Motor neuron (in vitro differentiated cells): Measurements from ENCODE around the gene MECR. TPM values are rescaled to one million over a fixed set of nuclear protein-coding genes. Genes with fewer than 3 reads are reported as not detected.
"Not testable (repeated sequence)": the region's sequence is repeated elsewhere in the genome, so short reads cannot be mapped to it uniquely, and the experiment has no call there.

ENCODE experiments used
- ATAC-seq, 8 experiments: fragments of 200-7000 bp; cut with Tn5 transposase; replicated peaks in 6 of 8; 2 replicates each; pipeline ENCODE4 v1.8.0; 2021; ENCODE audit warnings: mild to moderate bottlenecking in 8 of 8, moderate library complexity in 8 of 8
- H3K27ac ChIP-seq, 2 donors: fragments of 250-450 bp; sonication (Bioruptor Pico); 2 replicates each; pipeline ENCODE4 v1.9.0; 2021; ENCODE audit warnings: antibody characterized with exemption in 2 of 2, mild to moderate bottlenecking in 2 of 2, moderate library complexity in 1 of 2
- H3K4me1 ChIP-seq, 2 donors: fragments of 250-450 bp; sonication (Bioruptor Pico); replicated peaks in 1 of 2; 2 replicates each; pipeline ENCODE4 v1.6.1; 2021; ENCODE audit warnings: antibody characterized with exemption in 2 of 2, mild to moderate bottlenecking in 2 of 2, moderate library complexity in 1 of 2
- H3K4me3 ChIP-seq, 5 donors: fragments of 250-450 bp; sonication (Bioruptor Pico); 2 replicates each; pipeline ENCODE4 v1.9.0; 2021; ENCODE audit warnings: antibody characterized with exemption in 5 of 5, mild to moderate bottlenecking in 5 of 5, moderate library complexity in 4 of 5
- WGBS, 10 experiments: fragments of 450-650 bp; shearing (Covaris generic); methylation state at CpG; one replicate each; pipeline ENCODE4 v1.0.0; 2022; 5-methylcytosine and 5-hydroxymethylcytosine counted together
- in situ Hi-C, 9 experiments: fragments of 400-800 bp; cut with MboI; loops; one replicate each; pipeline ENCODE4 v1.15.0; 2021; ENCODE audit warnings: low sequenced_read_pairs in 9 of 9, low pct_unique_long_range_greater_than_20kb in 2 of 9; ENCODE audit not compliant: unreplicated experiment in 9 of 9
- total RNA-seq, 8 experiments: library from RNA; unstranded; fragments of 300-600 nt; gene quantifications; 2 replicates each; pipeline versions ENCODE4 v1.2.3 to v1.2.4, GENCODE V29; 2022

MECR gene
- total RNA-seq, 8 experiments from 2014 or later = 24.2 to 42.9 (median 29.2) TPM

DNA sequence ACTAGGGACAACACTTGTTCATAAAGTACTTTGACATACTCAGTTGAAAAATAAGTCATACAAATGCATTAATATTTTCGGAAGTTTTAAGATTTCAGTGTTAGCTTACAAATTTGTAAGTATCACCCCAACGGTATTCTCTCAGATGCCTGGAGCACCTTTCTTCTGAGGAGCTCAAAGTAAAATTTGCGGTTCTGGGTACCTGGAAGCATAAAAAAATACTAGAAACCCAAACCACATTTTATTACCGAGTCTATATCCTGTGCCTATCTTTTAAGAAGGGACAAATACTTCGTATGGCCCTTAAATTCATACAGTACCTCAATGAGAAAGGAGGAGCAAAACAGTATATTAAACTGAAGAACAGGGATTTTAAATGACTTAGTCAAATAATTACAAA is 59.2 kb downstream of the MECR start:
- ATAC-seq = no peak
- peaks cover 4 to 8% of the 10 kb centered on the region in 2 donors for H3K4me1 ChIP-seq
- no peak overlapping the region for H3K4me3 ChIP-seq
- H3K27ac ChIP-seq = no peak overlapping the region
- 76 to 100% (median 90%) methylated on average over 1 to 5 of the region's 5 CpGs for WGBS, 10 experiments
- in situ Hi-C loops = no loop called here

GRCh38 chr1:29171089-29171488 is 59.6 kb downstream of the MECR start:
- in situ Hi-C loops = no loop called here
- H3K27ac ChIP-seq = no peak overlapping the region

GRCh38 chr1:29169976-29170375 is 60.8 kb downstream of the MECR start:
- Histone ChIP-seq H3K4me1 (peaks cover 4 to 8% of the 10 kb centered on the region in 2 donors), H3K27ac (no peak overlapping the region), H3K4me3 (no peak overlapping the region)
- ATAC-seq = no peak
- 24 to 100% (median 82%) methylated on average over 2 to 3 of the region's 3 CpGs; no CpG with 5 or more reads in 1 of the 10 experiments for WGBS, 10 experiments
- in situ Hi-C loops = no loop called here

More at GRCh38 chr1:29171089-29171488, 59.6 kb downstream of the MECR start:
- Histone ChIP-seq H3K4me1 (peaks cover 4 to 8% of the 10 kb centered on the region in 2 donors), H3K4me3 (no peak overlapping the region)
- 0 to 83% (median 42%) methylated on average over 1 to 3 of the region's 3 CpGs; no CpG with 5 or more reads in 3 of the 10 experiments for WGBS, 10 experiments
- ATAC-seq = peak in 2 of 8 experiments; percentile 30 to 33

DNA sequence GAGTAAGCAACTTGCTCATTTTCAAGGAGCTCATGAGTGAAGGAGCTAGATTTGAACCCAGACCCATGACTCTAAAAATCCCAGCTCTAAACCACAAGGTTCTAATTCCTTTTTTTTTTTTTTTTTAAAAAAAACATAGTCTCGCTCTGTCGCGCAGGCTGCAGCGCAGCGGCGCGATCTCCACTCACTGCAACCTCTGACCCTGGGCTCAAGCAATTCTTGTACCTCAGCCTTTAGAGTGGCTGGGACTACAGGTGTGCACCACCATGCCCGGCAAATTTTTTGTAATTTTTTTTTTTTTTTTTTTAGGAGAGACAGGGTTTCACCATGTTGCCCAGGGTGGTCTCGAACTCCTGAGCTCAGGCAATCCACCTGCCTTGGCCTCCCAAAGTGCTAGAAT is 62.8 kb downstream of the MECR start:
- Histone ChIP-seq H3K4me3 (no peak overlapping the region), H3K27ac (no peak overlapping the region), H3K4me1 (peaks cover 17 to 19% of the 10 kb centered on the region in 2 donors)
- WGBS, 10 experiments = 93 to 100% (median 97%) methylated on average over 1 to 8 of the region's 9 CpGs; no CpG with 5 or more reads in 1 of the 10 experiments
- in situ Hi-C loops = no loop called here
- ATAC-seq = no peak

DNA sequence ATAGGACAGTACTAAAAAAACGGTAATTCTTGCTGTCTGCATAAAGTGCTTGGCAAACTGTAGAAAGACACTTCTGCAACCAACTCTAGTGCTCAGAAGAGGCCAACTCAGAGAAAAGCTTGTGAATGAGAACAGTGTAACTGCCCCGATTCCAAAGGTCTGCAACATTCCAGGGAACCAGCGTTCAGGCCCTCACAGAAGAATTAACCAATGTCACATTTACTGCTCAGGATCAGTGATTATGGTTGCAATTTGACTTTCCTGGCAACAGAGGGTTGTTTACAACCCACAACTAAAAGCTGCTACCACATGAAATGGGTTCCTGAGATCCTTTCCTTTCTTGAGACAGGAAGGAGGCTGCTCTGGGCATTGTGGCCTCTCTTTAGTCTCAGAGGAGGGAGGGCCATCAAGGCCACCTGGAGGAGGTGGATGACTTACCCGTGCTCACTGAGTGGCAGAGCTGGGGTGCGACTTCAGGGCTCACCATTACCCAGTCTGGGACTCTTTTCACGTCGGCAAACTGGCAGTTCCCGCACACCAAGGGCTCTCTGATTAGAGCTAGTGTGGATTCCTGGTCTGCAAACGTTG is 64.3 kb downstream of the MECR start:
- in situ Hi-C loops = no loop called here
- ATAC-seq = no peak
- no peak overlapping the region for H3K27ac ChIP-seq
- WGBS, 10 experiments = 17 to 100% (median 77%) methylated on average over 1 to 8 of the region's 9 CpGs; no CpG with 5 or more reads in 1 of the 10 experiments
- peaks cover 15 to 17% of the 10 kb centered on the region in 2 donors for H3K4me1 ChIP-seq
- H3K4me3 ChIP-seq = no peak overlapping the region

DNA sequence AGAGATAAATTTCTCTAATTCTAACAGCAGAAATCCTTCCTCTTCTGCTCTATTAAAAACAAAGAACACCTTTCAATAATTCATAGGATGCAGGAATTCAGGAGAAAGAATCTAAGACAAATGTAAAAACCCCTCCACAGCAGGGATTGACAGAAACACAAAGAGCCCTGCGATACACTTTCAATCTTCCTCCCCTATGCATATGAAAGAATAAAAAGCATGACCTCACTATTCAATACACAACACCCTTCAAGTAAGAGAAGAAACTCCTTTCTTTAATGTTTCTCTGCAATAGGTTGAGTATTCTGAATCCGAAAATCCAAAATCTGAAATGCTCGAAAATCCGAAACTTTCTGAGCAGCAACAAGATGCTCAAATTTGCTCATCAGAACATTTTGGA is 66.1 kb downstream of the MECR start:
- no peak overlapping the region for H3K27ac ChIP-seq
- peak in 4 of 8 experiments; percentile 24 to 60 (median 30) for ATAC-seq
- H3K4me3 ChIP-seq = no peak overlapping the region
- peaks cover 11 to 13% of the 10 kb centered on the region in 2 donors for H3K4me1 ChIP-seq
- 5 to 87% (median 70%) methylated on average over 1 to 4 of the region's 4 CpGs; no CpG with 5 or more reads in 2 of the 10 experiments for WGBS, 10 experiments
- in situ Hi-C loops = no loop called here

DNA sequence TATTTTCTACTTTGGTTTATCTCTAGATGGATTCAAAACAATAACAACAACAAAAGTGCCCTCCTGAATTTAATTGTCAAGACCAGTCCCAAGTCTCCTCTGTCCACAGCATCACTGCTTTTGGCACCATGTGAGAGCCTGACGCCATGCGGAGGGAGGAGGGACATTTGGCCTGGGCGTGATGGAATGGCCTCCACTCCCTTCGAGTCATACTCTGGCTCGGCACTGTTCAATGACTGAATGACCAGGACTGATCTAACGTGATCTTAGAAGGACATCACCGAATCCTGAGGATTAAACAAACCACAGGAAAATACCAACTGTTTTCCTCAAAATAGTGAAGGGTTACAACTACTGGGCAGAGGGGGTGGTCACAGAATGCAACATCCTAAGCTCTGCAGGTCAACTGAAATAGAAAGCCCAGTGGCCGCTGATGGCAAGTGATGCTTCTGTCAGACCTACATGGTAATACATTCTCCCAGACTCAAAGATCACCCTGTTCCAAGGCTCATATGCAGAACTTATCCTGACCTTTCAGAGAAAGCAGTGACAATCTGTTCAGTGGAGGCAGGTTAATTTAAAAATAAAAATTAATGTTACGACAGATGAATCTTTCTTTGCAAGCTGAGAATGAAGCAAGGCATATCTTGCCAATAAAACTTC is 68.1 kb downstream of the MECR start:
- Histone ChIP-seq H3K27ac (no peak overlapping the region), H3K4me1 (peaks cover 11 to 13% of the 10 kb centered on the region in 2 donors), H3K4me3 (no peak overlapping the region)
- in situ Hi-C loops = no loop called here
- WGBS, 10 experiments = 65 to 100% (median 88%) methylated on average over 2 to 9 of the region's 9 CpGs; no CpG with 5 or more reads in 3 of the 10 experiments
- ATAC-seq = peak in 3 of 8 experiments; percentile 11 to 80 (median 62)

DNA sequence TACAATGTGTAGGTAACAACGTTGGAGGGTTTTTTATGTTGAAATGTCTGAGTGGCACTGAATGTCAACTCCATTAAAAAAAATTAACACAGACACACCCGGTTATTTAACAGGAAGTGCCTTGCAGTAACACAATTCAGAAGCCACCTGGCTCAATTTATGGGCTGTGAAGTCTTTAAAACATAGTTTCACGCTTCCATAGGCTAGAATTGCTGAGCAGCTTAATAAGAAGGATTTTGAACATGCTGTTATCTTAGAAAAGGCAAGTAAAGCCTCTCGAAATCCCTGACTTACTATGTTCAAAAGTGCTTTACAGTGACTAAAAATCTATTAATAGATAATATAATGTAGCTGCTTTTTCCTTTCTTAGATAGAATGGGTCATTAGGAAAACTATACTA is 68.7 kb downstream of the MECR start:
- Histone ChIP-seq H3K4me3 (no peak overlapping the region), H3K4me1 (peaks cover 11 to 13% of the 10 kb centered on the region in 2 donors), H3K27ac (no peak overlapping the region)
- in situ Hi-C loops = no loop called here
- no peak for ATAC-seq
- 37 to 92% (median 83%) methylated on average over 3 to 4 of the region's 4 CpGs; no CpG with 5 or more reads in 1 of the 10 experiments for WGBS, 10 experiments

DNA sequence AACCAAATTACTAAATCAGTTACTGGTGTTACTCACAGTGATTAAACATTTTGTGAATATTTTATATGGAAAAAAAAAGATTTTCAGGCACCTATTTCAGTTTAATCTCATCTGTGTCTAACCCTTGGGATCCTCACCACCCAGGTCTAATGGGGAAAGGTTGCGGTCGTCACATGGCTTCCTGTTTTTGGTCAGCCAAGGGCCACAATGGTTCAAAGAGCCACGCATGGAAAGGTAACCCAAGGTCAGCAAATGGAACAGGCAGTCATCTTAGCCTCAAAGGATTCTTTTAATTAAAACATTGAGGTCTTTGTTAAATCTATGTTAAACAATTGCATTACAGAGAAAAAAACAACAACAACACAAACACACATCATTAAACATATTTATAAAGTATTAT is 71.0 kb downstream of the MECR start:
- in situ Hi-C loops = no loop called here
- Histone ChIP-seq H3K27ac (no peak overlapping the region), H3K4me3 (no peak overlapping the region), H3K4me1 (peaks cover 10 to 12% of the 10 kb centered on the region in 2 donors)
- 76 to 100% (median 94%) methylated on average over 1 to 3 of the region's 3 CpGs; no CpG with 5 or more reads in 1 of the 10 experiments for WGBS, 10 experiments
- no peak for ATAC-seq

DNA sequence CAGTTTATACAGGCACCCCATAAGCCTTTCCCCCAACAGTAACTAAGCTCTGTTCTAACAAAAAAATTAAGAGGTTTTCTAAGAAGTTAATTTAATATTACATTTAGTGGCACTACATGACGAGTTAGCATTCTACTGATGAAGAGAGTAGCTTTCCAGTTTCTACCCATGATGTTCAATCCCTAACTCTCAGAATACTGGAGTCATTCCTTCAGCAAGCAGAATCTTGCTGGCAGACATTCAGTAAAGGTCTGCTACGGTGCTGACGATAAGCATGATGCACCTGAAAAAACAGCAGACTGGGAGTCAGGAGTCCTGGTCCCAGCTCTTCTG is 73.5 kb downstream of the MECR start:
- in situ Hi-C loops = no loop called here
- WGBS, 10 experiments = 90 to 98% (median 95%) methylated on average over 2 to 3 of the region's 3 CpGs; no CpG with 5 or more reads in 4 of the 10 experiments
- Histone ChIP-seq H3K4me1 (no peaks in the 10 kb centered on the region), H3K27ac (no peak overlapping the region), H3K4me3 (no peak overlapping the region)
- ATAC-seq = no peak

DNA sequence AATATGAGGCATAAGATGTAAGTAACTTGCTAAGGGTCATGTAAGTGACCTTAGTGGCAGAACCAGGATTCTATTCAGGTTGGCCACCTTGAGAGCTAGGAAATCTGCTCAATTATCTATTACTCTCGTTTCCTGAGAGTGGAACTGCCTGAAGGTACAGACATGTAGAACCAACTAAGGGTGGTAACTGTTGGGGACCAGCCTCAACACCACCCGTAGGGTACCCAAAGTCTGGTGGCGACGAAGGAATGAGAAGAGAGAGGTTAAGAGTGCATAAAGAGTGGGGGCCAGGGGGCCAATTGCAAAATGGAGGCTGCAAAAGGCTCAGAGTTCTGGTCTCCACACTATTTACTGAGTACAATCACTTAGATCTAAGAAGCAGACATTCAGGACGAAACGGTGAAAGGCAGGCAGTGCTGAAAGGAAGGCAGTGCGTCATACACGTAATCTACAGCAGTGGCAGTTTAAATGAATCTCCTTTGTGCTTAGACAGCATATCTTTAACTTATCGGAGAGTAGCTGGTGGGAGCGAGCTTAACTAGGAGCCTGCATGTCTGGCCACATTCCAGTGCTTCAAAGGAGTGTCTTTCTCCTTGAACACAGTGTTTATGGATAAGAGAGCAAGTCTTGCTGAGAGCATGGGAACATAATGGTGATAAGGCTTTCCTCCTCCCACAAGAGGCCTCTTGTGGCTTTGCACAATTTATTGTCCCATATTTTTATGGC is 74.0 kb downstream of the MECR start:
- H3K27ac ChIP-seq = no peak overlapping the region
- H3K4me3 ChIP-seq = no peak overlapping the region
- in situ Hi-C loops = no loop called here
- WGBS, 10 experiments = 66 to 96% (median 89%) methylated on average over 4 to 10 of the region's 10 CpGs; no CpG with 5 or more reads in 3 of the 10 experiments
- ATAC-seq = no peak
- no peaks in the 10 kb centered on the region for H3K4me1 ChIP-seq

DNA sequence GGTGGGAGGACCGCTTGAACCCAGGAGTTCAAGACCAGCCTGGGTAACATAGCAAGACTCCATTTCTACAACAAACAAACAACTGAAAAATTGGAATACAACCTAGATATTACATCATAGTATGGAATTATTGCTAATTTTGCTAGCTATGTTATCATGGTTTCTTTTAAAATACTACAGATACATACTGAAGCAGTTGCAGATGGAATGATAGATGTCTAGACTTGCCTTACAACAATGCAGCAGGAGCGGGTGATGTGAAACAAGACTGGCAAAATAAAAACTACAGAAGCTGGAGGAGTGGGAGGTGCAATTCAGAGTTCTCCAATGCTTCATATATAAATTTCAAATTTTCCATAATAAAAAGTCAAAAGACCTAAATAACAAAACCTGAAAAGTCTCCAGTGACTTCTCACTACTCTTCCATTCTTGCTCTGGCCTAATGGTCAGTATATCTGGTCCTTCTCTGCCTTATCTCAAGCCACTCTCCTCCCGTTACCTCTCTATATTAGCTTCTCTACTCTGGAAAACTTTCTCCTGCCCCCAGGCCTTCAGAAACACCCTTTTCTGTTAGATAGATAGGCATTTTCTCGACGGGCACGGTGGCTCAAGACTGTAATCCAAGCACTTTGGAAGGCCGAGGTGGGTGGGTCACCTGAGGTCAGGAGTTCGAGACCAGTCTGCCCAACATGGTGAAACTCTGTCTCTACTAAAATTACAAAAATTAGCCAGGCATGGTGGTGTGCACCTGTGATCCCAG is 78.5 kb downstream of the MECR start:
- no peak for ATAC-seq
- Histone ChIP-seq H3K4me3 (no peak overlapping the region), H3K4me1 (no peaks in the 10 kb centered on the region), H3K27ac (no peak overlapping the region)
- in situ Hi-C loops = no loop called here
- WGBS, 10 experiments = 83 to 100% (median 94%) methylated on average over 1 to 8 of the region's 8 CpGs

GRCh38 chr1:29150346-29150745 is 80.4 kb downstream of the MECR start:
- H3K4me3 ChIP-seq, ATAC-seq, H3K27ac ChIP-seq, in situ Hi-C loops, H3K4me1 ChIP-seq: not testable (repeated sequence)
- 83 to 100% (median 100%) methylated on average over 1 to 8 of the region's 9 CpGs; no CpG with 5 or more reads in 5 of the 10 experiments for WGBS, 10 experiments
